ENCODE results near the gene CFLAR. TPM values are rescaled to one million over a fixed set of nuclear protein-coding genes. Genes with fewer than 3 reads are reported as not detected.

Gene CFLAR
- total RNA-seq: 100 to 1,000 TPM; 279 to 340 (median 291) TPM

DNA sequence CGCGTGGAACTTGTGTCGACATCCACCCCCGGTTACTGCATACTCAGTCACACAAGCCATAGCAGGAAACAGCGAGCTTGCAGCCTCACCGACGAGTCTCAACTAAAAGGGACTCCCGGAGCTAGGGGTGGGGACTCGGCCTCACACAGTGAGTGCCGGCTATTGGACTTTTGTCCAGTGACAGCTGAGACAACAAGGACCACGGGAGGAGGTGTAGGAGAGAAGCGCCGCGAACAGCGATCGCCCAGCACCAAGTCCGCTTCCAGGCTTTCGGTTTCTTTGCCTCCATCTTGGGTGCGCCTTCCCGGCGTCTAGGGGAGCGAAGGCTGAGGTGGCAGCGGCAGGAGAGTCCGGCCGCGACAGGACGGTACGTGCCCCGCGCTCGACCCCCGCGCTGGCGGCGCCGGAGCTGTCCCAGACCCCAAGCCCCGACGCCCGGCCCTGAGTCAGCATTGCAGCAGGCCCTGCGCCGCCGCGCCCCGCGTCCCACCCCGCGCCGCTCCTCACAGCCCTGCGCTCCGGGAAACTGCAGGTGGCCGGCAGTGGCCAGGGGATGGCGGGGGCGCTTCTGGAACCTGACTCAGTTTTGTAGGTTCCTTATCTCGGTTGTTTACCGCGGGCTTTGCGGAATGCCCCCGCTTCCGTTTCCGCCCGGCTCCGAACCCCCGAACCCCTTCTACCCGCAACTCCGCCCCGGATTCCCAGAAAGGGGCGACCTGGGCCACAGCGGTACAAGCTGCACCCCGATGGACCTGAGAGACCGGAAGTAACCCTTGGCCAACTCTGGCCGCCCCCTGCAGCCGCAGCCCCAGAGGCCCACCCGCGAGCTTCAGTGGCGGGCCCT, at the start of gene CFLAR:
Gene CFLAR, plus strand, starts transcription at position 50 of the 844 bp plus-strand sequence. CDS start 13,702 bp downstream, outside the sequence.
- DNase-seq: peak; percentile 66
- ATAC-seq: peak; percentile 48 to 61
- Mint-ChIP-seq H3K4me1 (ENCODE audit: low read depth) (peaks cover 33% of the 10 kb centered on the region), H3K9me3 (no peaks in the 10 kb centered on the region), H3K4me3 (peak within 1 kb of the TSS; percentile 99), H3K36me3 (ENCODE audit: insufficient read depth) (peaks cover 13% of the 10 kb centered on the region), H3K27me3 (ENCODE audit: low read depth) (no peaks in the 10 kb centered on the region)

DNA sequence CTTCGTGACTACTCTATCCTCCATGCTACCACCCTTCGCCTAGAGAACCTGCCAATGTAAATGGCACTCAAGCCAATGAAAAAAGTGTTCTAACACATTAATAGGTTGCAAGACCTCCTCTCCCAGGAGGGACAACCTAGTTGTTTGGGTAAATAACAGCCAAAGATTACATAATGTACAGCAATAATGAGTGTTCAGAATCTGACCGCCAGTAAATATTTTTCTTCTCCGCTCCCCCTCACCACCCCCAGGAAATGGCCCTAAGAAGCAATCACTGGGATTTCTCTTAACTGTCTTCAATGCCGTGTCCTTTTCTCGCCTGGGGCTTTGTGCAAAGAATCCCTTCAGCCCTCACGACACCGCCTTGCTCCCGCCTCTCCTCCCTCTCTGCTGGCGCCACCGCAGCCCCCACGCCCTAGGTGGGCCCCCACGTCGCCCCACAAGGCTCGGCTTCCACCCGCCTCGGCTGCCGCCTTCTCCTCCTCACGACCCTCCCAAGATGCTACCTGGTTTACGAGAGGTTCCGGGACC, 45.0 kb upstream of the CFLAR start:
- H3K9me3 Mint-ChIP-seq: no peaks in the 10 kb centered on the region
- ATAC-seq (peak; percentile 39 to 50), DNase-seq (no peak)
- H3K27me3 Mint-ChIP-seq (ENCODE audit: low read depth): no peaks in the 10 kb centered on the region
- H3K4me3 Mint-ChIP-seq: peak overlapping the region; percentile 93
- H3K36me3 Mint-ChIP-seq (ENCODE audit: insufficient read depth): peaks cover 2% of the 10 kb centered on the region
- H3K4me1 Mint-ChIP-seq (ENCODE audit: low read depth): peaks cover 55% of the 10 kb centered on the region

DNA sequence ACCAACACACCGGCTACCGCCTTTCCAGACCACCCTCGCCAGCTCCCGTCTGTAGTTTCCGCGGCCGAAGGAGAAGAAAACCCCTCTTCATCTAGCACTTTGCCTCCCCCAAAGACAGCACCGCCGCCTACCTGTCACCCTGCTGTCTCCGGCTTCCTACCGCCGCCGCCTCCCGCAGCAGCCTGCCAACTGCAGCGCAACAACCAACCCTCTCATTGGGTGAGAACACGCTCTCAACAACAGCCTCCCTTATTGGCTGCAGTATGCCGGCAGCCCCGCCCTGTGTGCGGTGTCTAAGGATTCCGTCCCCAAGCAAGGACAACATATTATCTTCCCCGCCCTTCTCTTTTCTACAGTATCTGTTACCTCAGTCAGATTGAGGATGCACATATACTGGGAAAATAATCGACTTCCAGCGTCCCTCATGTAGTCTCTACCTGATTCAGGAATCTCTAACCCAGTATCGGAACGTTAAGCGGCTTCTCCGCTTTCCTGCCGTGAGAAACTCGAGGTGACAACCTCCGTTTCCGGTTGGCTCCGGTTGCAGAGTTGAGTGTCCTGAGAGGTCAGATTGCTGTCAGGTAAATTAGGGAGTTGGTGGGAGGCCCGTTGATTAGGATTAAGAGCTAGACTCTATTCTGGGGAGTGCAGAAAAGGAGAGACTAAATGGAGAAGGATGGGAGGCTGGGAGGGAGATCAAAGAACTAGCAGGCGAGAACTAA, 44.3 kb upstream of the CFLAR start, which contains the start of the genes HYCC2 and NDUFB3:
Gene HYCC2, minus strand, starts transcription at position 193 of the 722 bp plus-strand sequence. CDS start 47,662 bp downstream, outside the sequence.
Gene NDUFB3, plus strand, starts transcription at position 523 of the 722 bp plus-strand sequence. CDS start 6,882 bp downstream, outside the sequence.
- DNase-seq (peak; percentile 89), ATAC-seq (peak; percentile 96 to 98)
- Mint-ChIP-seq H3K4me1 (ENCODE audit: low read depth) (peaks cover 50% of the 10 kb centered on the region), H3K9me3 (no peaks in the 10 kb centered on the region), H3K4me3 (peak within 1 kb of the TSS; percentile 93), H3K36me3 (ENCODE audit: insufficient read depth) (peaks cover 2% of the 10 kb centered on the region), H3K27me3 (ENCODE audit: low read depth) (no peaks in the 10 kb centered on the region)

DNA sequence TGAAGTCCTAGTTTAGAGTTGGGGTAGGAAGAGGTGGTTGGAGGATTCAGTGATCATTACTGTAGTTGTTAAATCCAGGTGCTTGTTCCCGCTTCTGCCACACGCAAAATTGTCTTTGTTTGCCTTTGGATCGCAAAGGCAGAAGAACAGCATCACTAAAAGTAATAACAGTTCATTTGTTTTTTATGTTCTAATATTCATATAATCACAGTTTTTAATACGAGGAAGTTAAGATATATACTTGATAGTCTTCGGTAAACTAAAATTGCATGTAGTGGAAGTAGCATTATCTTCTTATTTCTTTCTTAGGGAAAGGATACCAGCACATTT, 43.8 kb upstream of the CFLAR start:
- H3K36me3 Mint-ChIP-seq (ENCODE audit: insufficient read depth): peaks cover 2% of the 10 kb centered on the region
- H3K4me3 Mint-ChIP-seq: peak overlapping the region; percentile 93
- peak in 1 of 2 donors; percentile 1 for ATAC-seq
- H3K4me1 Mint-ChIP-seq (ENCODE audit: low read depth): peaks cover 45% of the 10 kb centered on the region
- no peaks in the 10 kb centered on the region for H3K9me3 Mint-ChIP-seq
- no peak for DNase-seq
- H3K27me3 Mint-ChIP-seq (ENCODE audit: low read depth): no peaks in the 10 kb centered on the region

DNA sequence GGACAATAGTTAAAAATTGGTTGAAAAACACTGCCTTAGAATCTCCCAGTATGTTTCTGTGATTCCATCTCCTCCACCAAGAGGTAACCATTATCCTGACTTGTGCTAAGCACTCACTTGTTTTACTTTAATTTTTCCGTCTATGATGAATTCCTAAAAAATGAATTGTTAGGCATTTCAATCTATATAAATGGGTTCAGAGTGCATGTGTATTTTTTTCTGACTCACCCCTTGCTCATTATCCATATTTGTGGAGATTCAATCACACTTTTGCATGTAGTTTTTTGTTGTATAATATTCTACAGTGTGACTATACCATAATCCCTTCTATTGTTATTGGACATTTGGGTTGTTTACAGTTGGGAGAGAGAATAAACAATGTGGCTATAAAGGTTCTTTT, 42.9 kb upstream of the CFLAR start:
- Mint-ChIP-seq H3K4me1 (ENCODE audit: low read depth) (peaks cover 41% of the 10 kb centered on the region), H3K4me3 (peak overlapping the region; percentile 93), H3K27me3 (ENCODE audit: low read depth) (no peaks in the 10 kb centered on the region), H3K9me3 (no peaks in the 10 kb centered on the region), H3K36me3 (ENCODE audit: insufficient read depth) (peaks cover 2% of the 10 kb centered on the region)
- no peak for ATAC-seq
- DNase-seq: no peak

DNA sequence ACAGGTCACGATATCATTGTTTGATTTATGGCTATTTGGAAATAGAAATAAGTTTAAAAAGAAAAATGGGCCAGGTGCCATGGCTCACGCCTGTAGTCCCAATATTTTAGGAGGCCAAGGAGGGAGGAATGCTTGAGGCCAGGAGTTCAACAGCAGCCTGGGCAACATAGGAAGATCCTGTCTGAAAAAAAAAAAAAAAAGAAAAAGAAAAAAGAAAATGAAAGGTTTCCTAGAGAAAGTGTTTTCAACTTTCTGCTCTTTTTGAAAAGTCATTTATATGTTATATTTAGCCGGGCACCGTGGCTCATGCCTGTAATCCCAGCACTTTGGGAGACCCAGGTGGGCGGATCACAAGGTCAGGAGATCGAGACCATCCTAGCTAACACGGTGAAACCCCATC, 41.0 kb upstream of the CFLAR start:
- peaks cover 5% of the 10 kb centered on the region for H3K36me3 Mint-ChIP-seq (ENCODE audit: insufficient read depth)
- H3K4me3 Mint-ChIP-seq: no peak overlapping the region

DNA sequence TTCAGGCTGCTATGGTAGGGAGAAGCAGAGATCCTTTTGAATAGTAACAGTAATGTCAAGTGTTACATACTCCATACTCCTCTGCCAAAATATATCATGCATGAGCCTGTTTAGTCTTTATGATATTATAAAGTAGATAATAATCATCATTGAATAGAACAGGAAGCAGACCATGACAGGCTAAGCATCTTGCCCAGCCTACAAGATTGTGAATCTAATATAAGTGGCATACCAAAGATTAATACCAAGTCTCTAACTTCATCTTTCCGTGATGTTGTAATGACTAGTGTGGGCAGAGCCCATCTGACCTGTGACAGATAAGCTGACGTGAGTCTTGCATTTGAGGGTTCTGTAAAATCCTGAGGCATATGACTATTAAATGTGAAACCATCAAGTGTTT, 31.1 kb upstream of the CFLAR start:
- Mint-ChIP-seq H3K4me3 (no peak overlapping the region), H3K4me1 (ENCODE audit: low read depth) (peaks cover 2% of the 10 kb centered on the region), H3K36me3 (ENCODE audit: insufficient read depth) (peaks cover 7% of the 10 kb centered on the region), H3K9me3 (no peaks in the 10 kb centered on the region), H3K27me3 (ENCODE audit: low read depth) (no peaks in the 10 kb centered on the region)
- DNase-seq (no peak), ATAC-seq (no peak)

More for the DNA sequence above, 41.0 kb upstream of the CFLAR start:
- H3K4me1 Mint-ChIP-seq (ENCODE audit: low read depth): peaks cover 26% of the 10 kb centered on the region
- ATAC-seq (no peak), DNase-seq (no peak)
- no peaks in the 10 kb centered on the region for H3K27me3 Mint-ChIP-seq (ENCODE audit: low read depth)
- no peaks in the 10 kb centered on the region for H3K9me3 Mint-ChIP-seq

DNA sequence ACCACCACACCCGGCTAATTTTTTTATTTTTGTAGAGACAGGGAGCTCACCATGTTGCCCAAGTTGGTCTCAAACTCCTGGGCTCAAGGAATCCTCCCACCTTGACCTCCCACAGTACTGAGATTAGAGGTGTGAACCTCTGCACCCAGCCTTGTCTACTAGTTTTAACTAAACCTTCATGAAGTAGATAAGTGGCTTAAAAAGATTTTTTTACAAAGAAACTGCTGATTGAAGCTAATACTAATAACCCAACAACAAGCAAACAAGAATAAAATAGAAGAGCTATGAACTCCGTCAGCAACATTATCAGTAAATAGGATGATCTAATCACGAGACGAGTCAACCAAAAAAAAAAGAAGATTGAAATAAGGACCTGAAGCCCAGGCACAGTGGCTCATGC, 25.4 kb upstream of the CFLAR start:
- peaks cover 6% of the 10 kb centered on the region for H3K36me3 Mint-ChIP-seq (ENCODE audit: insufficient read depth)
- H3K4me3 Mint-ChIP-seq: no peak overlapping the region
- H3K4me1 Mint-ChIP-seq (ENCODE audit: low read depth): no peaks in the 10 kb centered on the region
- ATAC-seq (no peak), DNase-seq (no peak)
- H3K9me3 Mint-ChIP-seq: no peaks in the 10 kb centered on the region
- H3K27me3 Mint-ChIP-seq (ENCODE audit: low read depth): no peaks in the 10 kb centered on the region

DNA sequence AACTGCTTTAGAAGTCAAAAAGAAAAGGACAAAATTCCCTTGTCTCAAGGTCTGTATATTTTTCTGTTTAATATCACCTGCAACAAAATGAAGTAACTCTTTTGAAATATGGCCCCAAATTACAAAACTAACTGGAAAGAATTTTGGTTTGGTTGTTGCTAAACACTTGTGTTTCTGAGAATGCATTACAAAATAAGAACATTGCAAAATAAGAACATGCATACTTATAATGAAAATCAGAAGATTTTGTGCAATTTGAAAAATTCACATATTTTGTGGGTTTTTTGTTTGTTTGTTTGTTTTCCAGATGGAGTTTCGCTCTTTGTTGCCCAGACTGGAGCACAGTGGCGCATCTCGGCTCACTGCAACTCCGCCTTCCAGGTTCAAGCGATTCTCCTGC, 22.4 kb upstream of the CFLAR start:
- Mint-ChIP-seq H3K4me1 (ENCODE audit: low read depth) (no peaks in the 10 kb centered on the region), H3K36me3 (ENCODE audit: insufficient read depth) (peaks cover 3% of the 10 kb centered on the region), H3K27me3 (ENCODE audit: low read depth) (no peaks in the 10 kb centered on the region), H3K9me3 (no peaks in the 10 kb centered on the region), H3K4me3 (no peak overlapping the region)
- DNase-seq (no peak), ATAC-seq (no peak)

DNA sequence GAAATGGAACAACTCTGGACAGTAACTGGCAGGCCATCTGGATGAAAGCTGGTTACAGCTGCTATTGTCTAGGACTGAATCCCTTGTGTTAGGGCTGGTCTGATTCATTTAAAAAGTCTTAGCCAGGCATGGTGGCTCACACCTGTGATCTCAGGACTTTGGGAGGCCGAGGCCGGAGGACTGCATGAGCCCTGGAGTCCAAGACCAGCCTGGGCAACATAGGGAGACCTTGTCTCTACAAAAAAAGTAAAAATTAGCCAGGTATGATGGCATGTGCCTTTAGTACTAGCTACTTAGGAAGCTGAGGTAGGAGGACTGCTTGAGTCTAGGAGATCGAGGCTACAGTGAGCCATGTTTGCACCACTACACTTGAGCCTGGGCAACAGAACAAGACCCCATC, 15.5 kb upstream of the CFLAR start:
- DNase-seq (no peak), ATAC-seq (no peak)
- Mint-ChIP-seq H3K4me3 (no peak overlapping the region), H3K36me3 (ENCODE audit: insufficient read depth) (no peaks in the 10 kb centered on the region), H3K27me3 (ENCODE audit: low read depth) (no peaks in the 10 kb centered on the region), H3K4me1 (ENCODE audit: low read depth) (no peaks in the 10 kb centered on the region), H3K9me3 (no peaks in the 10 kb centered on the region)

DNA sequence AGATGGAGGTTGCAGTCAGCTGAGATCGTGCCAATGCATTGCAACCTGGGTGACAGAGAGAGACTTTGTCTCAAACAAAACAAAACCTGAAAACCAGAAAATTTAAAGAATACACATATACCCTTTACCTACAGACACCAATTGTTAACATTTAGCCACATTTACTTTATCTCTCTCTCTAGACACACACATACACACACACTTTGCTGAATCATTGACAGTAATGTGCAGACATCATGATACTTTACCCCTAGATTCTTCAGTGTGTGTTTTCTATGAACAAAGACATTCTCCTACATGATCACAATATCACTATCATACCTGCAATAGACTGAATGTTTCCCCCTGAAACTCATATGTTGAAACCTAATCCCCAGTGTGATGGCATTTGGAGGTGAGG, 10.2 kb upstream of the CFLAR start:
- DNase-seq (no peak), ATAC-seq (no peak)
- H3K4me3 Mint-ChIP-seq: no peak overlapping the region
- H3K27me3 Mint-ChIP-seq (ENCODE audit: low read depth): no peaks in the 10 kb centered on the region
- H3K4me1 Mint-ChIP-seq (ENCODE audit: low read depth): no peaks in the 10 kb centered on the region
- no peaks in the 10 kb centered on the region for H3K9me3 Mint-ChIP-seq
- H3K36me3 Mint-ChIP-seq (ENCODE audit: insufficient read depth): peaks cover 5% of the 10 kb centered on the region

DNA sequence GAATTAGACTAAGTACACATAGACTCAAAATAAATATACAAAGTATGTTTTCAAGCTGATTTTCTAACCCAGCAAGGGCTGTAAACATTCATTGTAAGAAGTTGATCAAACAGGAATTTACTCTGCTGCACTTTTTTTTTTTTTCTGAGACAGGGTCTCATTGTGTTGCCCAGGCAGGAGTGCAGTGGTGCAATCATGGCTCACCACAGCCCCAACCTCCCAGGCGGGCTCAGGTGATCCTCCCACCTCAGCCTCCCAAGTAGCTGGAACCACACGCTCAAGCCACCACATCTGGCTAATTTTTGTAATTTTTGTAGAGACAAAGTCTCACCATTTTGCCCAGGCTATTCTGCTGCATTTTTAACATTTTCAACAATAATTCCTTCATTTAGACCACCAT, 8.3 kb upstream of the CFLAR start:
- H3K4me1 Mint-ChIP-seq (ENCODE audit: low read depth): peaks cover 4% of the 10 kb centered on the region
- H3K9me3 Mint-ChIP-seq: no peaks in the 10 kb centered on the region
- no peaks in the 10 kb centered on the region for H3K27me3 Mint-ChIP-seq (ENCODE audit: low read depth)
- ATAC-seq (no peak), DNase-seq (no peak)
- H3K36me3 Mint-ChIP-seq (ENCODE audit: insufficient read depth): peaks cover 5% of the 10 kb centered on the region
- no peak overlapping the region for H3K4me3 Mint-ChIP-seq

DNA sequence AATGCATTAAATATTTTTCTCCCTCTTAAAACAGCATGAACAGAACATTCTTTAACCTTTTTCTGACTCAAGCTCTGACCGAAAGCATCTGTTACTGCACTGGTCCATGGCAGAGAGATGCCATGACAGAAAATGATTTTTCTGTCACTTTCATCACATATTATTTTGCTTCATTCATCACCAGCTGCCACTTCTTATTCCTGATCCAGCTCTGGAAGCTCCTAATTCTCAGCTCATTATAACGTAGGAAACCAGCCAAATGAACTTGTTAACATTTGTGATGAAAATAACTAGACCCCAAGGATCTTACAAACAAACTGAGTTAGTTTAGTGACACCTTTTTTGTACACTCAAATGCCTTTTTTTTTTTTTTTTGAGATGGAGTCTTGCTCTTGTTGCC, 7.6 kb upstream of the CFLAR start:
- no peaks in the 10 kb centered on the region for H3K27me3 Mint-ChIP-seq (ENCODE audit: low read depth)
- no peak for DNase-seq
- peaks cover 4% of the 10 kb centered on the region for H3K4me1 Mint-ChIP-seq (ENCODE audit: low read depth)
- peaks cover 5% of the 10 kb centered on the region for H3K36me3 Mint-ChIP-seq (ENCODE audit: insufficient read depth)
- no peak overlapping the region for H3K4me3 Mint-ChIP-seq
- ATAC-seq: no peak
- no peaks in the 10 kb centered on the region for H3K9me3 Mint-ChIP-seq

DNA sequence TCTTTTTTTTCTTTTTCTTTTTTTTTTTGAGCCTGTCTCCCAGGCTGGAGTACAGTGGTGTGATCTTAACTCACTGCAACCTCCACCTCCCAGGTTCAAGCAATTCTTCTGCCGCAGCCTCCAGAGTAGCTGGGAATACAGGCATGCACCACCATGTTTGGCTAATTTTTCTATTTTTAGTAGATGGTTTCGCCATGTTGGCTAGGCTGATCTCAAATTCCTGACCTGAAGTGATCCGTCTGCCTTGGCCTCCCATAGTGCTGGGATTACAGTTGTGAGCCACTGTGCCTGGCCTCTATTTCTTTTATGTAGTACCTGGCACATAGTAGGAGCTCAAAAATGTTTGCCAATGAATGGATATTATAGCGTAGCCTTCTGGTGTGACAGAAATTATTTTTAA, 6.8 kb upstream of the CFLAR start:
- ATAC-seq: no peak

More for the DNA sequence above, 6.8 kb upstream of the CFLAR start:
- H3K4me3 Mint-ChIP-seq: no peak overlapping the region
- no peaks in the 10 kb centered on the region for H3K27me3 Mint-ChIP-seq (ENCODE audit: low read depth)
- peaks cover 5% of the 10 kb centered on the region for H3K36me3 Mint-ChIP-seq (ENCODE audit: insufficient read depth)
- no peak for DNase-seq
- no peaks in the 10 kb centered on the region for H3K9me3 Mint-ChIP-seq
- peaks cover 8% of the 10 kb centered on the region for H3K4me1 Mint-ChIP-seq (ENCODE audit: low read depth)

All from activated T-cell treated with anti-CD3 and anti-CD28 coated beads, Interleukin-2, amount 50 U/mL, for 4 hours (primary cell).